HL-60/S4 treated with phorbol 12-myristate 13-acetate at 8.2 ng/mL for 4 days and 3 days (cell line): ENCODE results near the gene AGRP.
"Not testable (repeated sequence)": the region's sequence is repeated elsewhere in the genome, so short reads cannot be mapped to it uniquely, and the experiment has no call there.

ENCODE experiments used
- in situ Hi-C: fragments of 300-500 bp; cut with MboI; formaldehyde crosslinking; loops from 2 replicates; pipeline ENCODE4 v1.15.0; 2022; ENCODE audit warnings: low sequenced_read_pairs

AGRP gene

GRCh38 chr16:67483150-67483549 is at the start of gene AGRP:
Gene AGRP, minus strand, starts transcription at chr16:67483547. Its CDS starts 149 bp downstream, at chr16:67483398.
- in situ Hi-C loops = no loop called here

- in situ Hi-C loops = no loop called here
These were observed 47.9 kb upstream of the AGRP start for GRCh38 chr16:67531247-67531646.

- in situ Hi-C loops = no loop called here
These were observed 46.9 kb upstream of the AGRP start for GRCh38 chr16:67530013-67530939.

- in situ Hi-C loops = no loop called here
These were observed 46.2 kb upstream of the AGRP start for GRCh38 chr16:67529582-67530012.

GRCh38 chr16:67528870-67529581 is 45.7 kb upstream of the AGRP start:
- in situ Hi-C loops = no loop called here

GRCh38 chr16:67528222-67528869 is 45.0 kb upstream of the AGRP start, which contains the start of gene RIPOR1:
Gene RIPOR1, plus strand, starts transcription at chr16:67528829. Its CDS starts 9,618 bp downstream, at chr16:67538447.
- in situ Hi-C loops = no loop called here

- in situ Hi-C loops = no loop called here
These were observed 42.9 kb upstream of the AGRP start for GRCh38 chr16:67526149-67526791.

- in situ Hi-C loops = no loop called here
These were observed 42.0 kb upstream of the AGRP start for GRCh38 chr16:67525176-67525860.

- in situ Hi-C loops = no loop called here
These were observed 37.9 kb upstream of the AGRP start for GRCh38 chr16:67521095-67521804.

- in situ Hi-C loops = no loop called here
These were observed 35.9 kb upstream of the AGRP start for GRCh38 chr16:67519242-67519641.

- in situ Hi-C loops = no loop called here
These were observed 35.3 kb upstream of the AGRP start for GRCh38 chr16:67518676-67519075.

- in situ Hi-C loops = no loop called here
These were observed 34.5 kb upstream of the AGRP start for GRCh38 chr16:67517661-67518423.

GRCh38 chr16:67517155-67517445 is 33.8 kb upstream of the AGRP start:
- in situ Hi-C loops = no loop called here

- in situ Hi-C loops = no loop called here
These were observed 33.2 kb upstream of the AGRP start for GRCh38 chr16:67516296-67517154.

- in situ Hi-C loops = no loop called here
These were observed 31.1 kb upstream of the AGRP start for GRCh38 chr16:67514382-67514828.

GRCh38 chr16:67513892-67514291 is 30.5 kb upstream of the AGRP start:
- in situ Hi-C loops = not testable (repeated sequence)

GRCh38 chr16:67509016-67509415 is 25.7 kb upstream of the AGRP start:
- in situ Hi-C loops = no loop called here

- in situ Hi-C loops = no loop called here
These were observed 23.1 kb upstream of the AGRP start for GRCh38 chr16:67506468-67506867.
